ENCODE results near the gene RASGRF2. TPM values are rescaled to one million over a fixed set of nuclear protein-coding genes. Genes with fewer than 3 reads are reported as not detected.
A peak's percentile ranks its signal among the peaks of the same experiment; 100 is the strongest.

Gene RASGRF2
- total RNA-seq, 2 experiments from 2014 or later = 0.06 to 0.13 TPM

GRCh38 chr5:80990971-80991370 is 30.8 kb downstream of the RASGRF2 start:
- no peak for TF ChIP-seq CTCF (conservative IDR thresholded peaks at IDR 0.05; ENCODE audit: low read length)
- no peak for TF ChIP-seq EZH2phosphoT487 (IDR thresholded peaks at IDR 0.05; ENCODE audit: borderline replicate concordance, low read depth, low read length)
- H3K4me1 ChIP-seq (ENCODE audit: insufficient read depth, low read length, poor library complexity, severe bottlenecking) = no peaks in the 10 kb centered on the region
- H4K20me1 ChIP-seq (ENCODE audit: insufficient read depth, low read length) = no peaks in the 10 kb centered on the region
- no peaks in the 10 kb centered on the region for H3K79me2 ChIP-seq (ENCODE audit: insufficient read depth, low read depth, low read length)
- no peak overlapping the region for H3K4me2 ChIP-seq (ENCODE audit: low read length)
- no peaks in the 10 kb centered on the region for H3K36me3 ChIP-seq (ENCODE audit: insufficient read depth, low read length)
- no peak overlapping the region for H2AFZ ChIP-seq (ENCODE audit: low read length)
- no TSS peak for BruUV-seq (replicated peaks)
- CTCF ChIA-PET (ENCODE audit: unreplicated experiment) = no interaction called here
- POLR2A ChIA-PET = interaction anchor here (0.6 kb wide), 1 partner anchor 9 kb away, joined by 3 read pairs; no protein-coding TSS in a partner anchor
- H3K9me3 ChIP-seq (ENCODE audit: low read length) = no peaks in the 10 kb centered on the region
- no peak overlapping the region for H3K4me3 ChIP-seq (ENCODE audit: low read depth, low read length, poor library complexity, severe bottlenecking)
- H3K27ac ChIP-seq (ENCODE audit: low read depth, low read length, poor library complexity, severe bottlenecking) = no peak overlapping the region
- no peaks in the 10 kb centered on the region for H3K9me2 ChIP-seq (ENCODE audit: insufficient read depth, low read length)
- intact Hi-C loops (cut with micrococcal nuclease; ENCODE audit: unreplicated experiment) = no loop called here
- no peak for DNase-seq (ENCODE audit: low spot score)

- intact Hi-C loops (cut with micrococcal nuclease; ENCODE audit: unreplicated experiment) = no loop called here
- Histone ChIP-seq H3K79me2 (ENCODE audit: insufficient read depth, low read depth, low read length) (no peaks in the 10 kb centered on the region), H3K4me3 (ENCODE audit: low read depth, low read length, poor library complexity, severe bottlenecking) (no peak overlapping the region), H3K36me3 (ENCODE audit: insufficient read depth, low read length) (no peaks in the 10 kb centered on the region), H3K27ac (ENCODE audit: low read depth, low read length, poor library complexity, severe bottlenecking) (no peak overlapping the region), H3K4me2 (ENCODE audit: low read length) (no peak overlapping the region), H4K20me1 (ENCODE audit: insufficient read depth, low read length) (no peaks in the 10 kb centered on the region), H3K9me3 (ENCODE audit: low read length) (no peaks in the 10 kb centered on the region), H3K9me2 (ENCODE audit: insufficient read depth, low read length) (no peaks in the 10 kb centered on the region), H3K4me1 (ENCODE audit: insufficient read depth, low read length, poor library complexity, severe bottlenecking) (no peaks in the 10 kb centered on the region), H2AFZ (ENCODE audit: low read length) (no peak overlapping the region)
- ChIA-PET CTCF (ENCODE audit: unreplicated experiment) (no interaction called here), POLR2A (no interaction called here)
- DNase-seq (ENCODE audit: low spot score) = no peak
- TF ChIP-seq CTCF (conservative IDR thresholded peaks at IDR 0.05; ENCODE audit: low read length) (no peak), EZH2phosphoT487 (IDR thresholded peaks at IDR 0.05; ENCODE audit: borderline replicate concordance, low read depth, low read length) (no peak)
- BruUV-seq (replicated peaks) = no TSS peak
These were observed 35.7 kb downstream of the RASGRF2 start for GRCh38 chr5:80995908-80996307.

- Histone ChIP-seq H3K4me1 (ENCODE audit: insufficient read depth, low read length, poor library complexity, severe bottlenecking) (no peaks in the 10 kb centered on the region), H3K79me2 (ENCODE audit: insufficient read depth, low read depth, low read length) (no peaks in the 10 kb centered on the region), H3K27ac (ENCODE audit: low read depth, low read length, poor library complexity, severe bottlenecking) (no peak overlapping the region), H3K9me3 (ENCODE audit: low read length) (no peaks in the 10 kb centered on the region), H3K4me3 (ENCODE audit: low read depth, low read length, poor library complexity, severe bottlenecking) (no peak overlapping the region), H4K20me1 (ENCODE audit: insufficient read depth, low read length) (no peaks in the 10 kb centered on the region), H3K36me3 (ENCODE audit: insufficient read depth, low read length) (no peaks in the 10 kb centered on the region), H2AFZ (ENCODE audit: low read length) (no peak overlapping the region), H3K4me2 (ENCODE audit: low read length) (peak overlapping the region; percentile 16; the same call in 1 of the 2 replicates), H3K9me2 (ENCODE audit: insufficient read depth, low read length) (no peaks in the 10 kb centered on the region)
- CTCF ChIA-PET (ENCODE audit: unreplicated experiment) = no interaction called here
- no peak for TF ChIP-seq CTCF (conservative IDR thresholded peaks at IDR 0.05; ENCODE audit: low read length)
- no peak for TF ChIP-seq EZH2phosphoT487 (IDR thresholded peaks at IDR 0.05; ENCODE audit: borderline replicate concordance, low read depth, low read length)
- intact Hi-C loops (cut with micrococcal nuclease; ENCODE audit: unreplicated experiment) = no loop called here
- no peak for DNase-seq (ENCODE audit: low spot score)
- POLR2A ChIA-PET = interaction anchor here (0.5 to 0.7 kb wide), 2 partner anchors 13 to 1067 kb away, joined by 3 to 4 read pairs; no protein-coding TSS in a partner anchor
- BruUV-seq (replicated peaks) = no TSS peak
These were observed 38.4 kb downstream of the RASGRF2 start for GRCh38 chr5:80998590-80998979.
